HepG2 (cell line): ENCODE results near the gene ZNF221.

ENCODE experiments used
- EP300 ChIP-seq, 3 experiments: sonication (generic) in 1 of 3; formaldehyde crosslinking in 1 of 3; IDR thresholded peaks; 2 replicates each; pipeline versions ENCODE4 v1.5.1 to v1.6.1; 2011 to 2020; ENCODE audit warnings: low read depth in 2 of 3, low read length in 2 of 3, borderline replicate concordance in 1 of 3, improper control_type of control experiment in 1 of 3, mild to moderate bottlenecking in 1 of 3, missing genetic modification reagents in 1 of 3, moderate library complexity in 1 of 3
- HMGXB3 ChIP-seq: sonication (generic); formaldehyde crosslinking; IDR thresholded peaks from 2 replicates; pipeline ENCODE4 v1.4.0; 2020; ENCODE audit warnings: missing genetic modification reagents, borderline replicate concordance
- MTF1 ChIP-seq: sonication (generic); formaldehyde crosslinking; IDR thresholded peaks from 2 replicates; pipeline ENCODE4 v1.5.0; 2020; ENCODE audit warnings: missing genetic modification reagents
- NFIB ChIP-seq: sonication (generic); formaldehyde crosslinking; IDR thresholded peaks from 2 replicates; pipeline ENCODE4 v1.9.0; 2021; ENCODE audit warnings: missing genetic modification reagents, mild to moderate bottlenecking, borderline replicate concordance
- NR1H2 ChIP-seq: sonication (generic); formaldehyde crosslinking; IDR thresholded peaks from 2 replicates; pipeline ENCODE4 v1.8.1; 2022; ENCODE audit warnings: low read depth, missing genetic modification reagents, borderline replicate concordance
- ZBTB42 ChIP-seq: sonication (generic); formaldehyde crosslinking; IDR thresholded peaks from 2 replicates; pipeline ENCODE4 v1.5.0; 2020; ENCODE audit warnings: mild to moderate bottlenecking, missing genetic modification reagents
- ZZZ3 ChIP-seq: sonication (generic); formaldehyde crosslinking; IDR thresholded peaks from 2 replicates; pipeline ENCODE4 v1.4.0; 2020; ENCODE audit warnings: missing genetic modification reagents, mild to moderate bottlenecking, borderline replicate concordance

- TF ChIP-seq EP300 (IDR thresholded peaks at IDR 0.05; ENCODE audit: low read depth in 2 of 2, low read length in 2 of 2) (no peak), EP300 (CRISPR knock-in tag; IDR thresholded peaks at IDR 0.05; ENCODE audit: borderline replicate concordance) (no peak), ZZZ3 (CRISPR knock-in tag) (no peak), NFIB (CRISPR knock-in tag) (no peak), HMGXB3 (CRISPR knock-in tag) (no peak), NR1H2 (no peak), ZBTB42 (CRISPR knock-in tag) (no peak), MTF1 (CRISPR knock-in tag) (no peak)
Observed at GRCh38 chr19:43941209-43941608, 9.8 kb upstream of the ZNF221 start.
